Erythroblast (primary cell): ENCODE data around the gene SGK1.
A peak's percentile ranks its signal among the peaks of the same experiment; 100 is the strongest.
"Not testable (repeated sequence)": the region's sequence is repeated elsewhere in the genome, so short reads cannot be mapped to it uniquely, and the experiment has no call there.

Experiments used
- DNase-seq, 2 experiments: peaks; one replicate each; lab custom pipeline; 2025; lab: John Stamatoyannopoulos, UW
- GATA1 ChIP-seq: IDR thresholded peaks from 2 replicates; pipeline ENCODE4 v1.6.1; 2011; ENCODE audit warnings: low read depth, mild to moderate bottlenecking, control low read depth, low read length, moderate library complexity
- POLR2A ChIP-seq: IDR thresholded peaks from 2 replicates; pipeline ENCODE4 v1.6.1; 2011; ENCODE audit warnings: mild to moderate bottlenecking, low read length

SGK1 gene

DNA sequence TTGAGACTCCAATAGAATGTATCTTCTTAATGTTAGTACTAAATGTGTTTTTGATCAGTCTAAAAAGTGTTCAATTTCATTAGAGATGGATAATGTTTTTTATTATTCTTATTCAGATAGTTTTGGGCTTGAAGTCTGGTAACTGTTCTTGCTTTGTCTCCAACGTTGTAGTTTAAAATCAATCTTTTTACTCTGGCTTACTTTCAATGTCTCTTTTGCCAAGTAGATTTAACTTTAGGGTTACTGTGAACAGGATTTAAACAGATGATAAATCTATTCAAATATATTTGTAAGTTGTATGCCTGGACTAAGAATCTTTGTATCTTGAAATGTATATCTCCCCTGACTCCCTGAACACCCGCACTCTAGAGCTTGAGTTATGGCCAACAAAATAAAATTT, 51.1 kb downstream of the SGK1 start:
- no peak for DNase-seq
- TF ChIP-seq POLR2A (no peak), GATA1 (no peak)

DNA sequence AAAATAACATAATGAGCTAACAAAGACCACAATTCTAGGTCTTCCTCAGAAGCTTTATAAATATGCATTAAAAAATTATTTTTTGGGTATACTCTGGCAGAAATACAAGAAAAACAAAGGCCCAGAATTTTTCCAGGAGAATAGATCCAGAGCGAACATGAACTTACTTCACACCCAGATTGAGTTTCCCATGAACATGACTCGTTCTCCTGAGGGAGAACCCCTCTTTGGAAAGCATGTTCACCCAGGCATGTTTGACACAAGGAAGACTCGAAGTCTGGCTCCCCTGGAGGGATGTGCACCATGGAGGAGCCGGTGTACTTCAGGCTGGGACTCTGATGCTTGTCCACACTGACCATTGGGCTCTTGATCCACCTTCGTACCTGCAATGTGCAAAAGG, 56.1 kb downstream of the SGK1 start:
- no peak for DNase-seq
- TF ChIP-seq GATA1: no peak
- TF ChIP-seq POLR2A: no peak

DNA sequence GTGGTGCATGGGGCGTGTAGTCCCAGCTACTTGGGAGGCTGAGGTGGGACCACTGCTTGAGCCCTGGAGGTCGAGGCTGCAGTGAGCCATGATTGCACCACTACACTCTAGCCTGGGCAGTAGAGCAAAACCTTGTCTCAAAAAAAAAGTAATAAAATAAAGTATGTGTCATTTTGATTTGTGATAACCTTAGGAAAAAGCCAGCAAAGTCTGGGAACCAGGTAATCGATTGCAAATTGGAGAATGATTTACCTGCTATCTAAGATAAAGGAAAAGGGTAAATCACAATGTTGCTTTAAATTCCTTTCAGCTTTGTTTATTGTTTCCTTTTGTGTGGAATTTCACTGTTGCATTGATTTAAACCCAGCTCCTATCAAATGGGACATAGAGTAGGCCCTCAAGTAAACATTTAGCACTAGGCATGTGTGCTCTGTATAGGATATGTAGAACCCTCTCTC, 59.0 kb downstream of the SGK1 start:
- TF ChIP-seq POLR2A (no peak), GATA1 (no peak)
- no peak for DNase-seq

DNA sequence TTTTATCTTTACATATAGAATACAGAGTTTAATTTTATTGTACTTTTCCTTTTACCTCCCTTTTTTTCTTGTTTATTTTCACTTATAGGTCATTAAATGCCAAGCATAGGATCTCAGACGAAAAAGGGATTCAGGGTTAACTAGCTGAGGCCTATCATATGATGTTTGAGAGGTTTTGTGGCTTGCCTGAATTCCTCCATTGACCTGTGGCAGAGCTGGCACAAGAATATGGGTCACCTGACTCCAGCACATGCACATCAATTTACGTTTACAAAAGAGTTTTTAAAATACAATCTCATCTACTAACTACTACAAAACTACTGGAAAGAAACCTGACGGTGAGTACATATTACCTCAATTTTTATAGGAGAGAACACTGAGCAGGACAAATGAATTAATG, 60.4 kb downstream of the SGK1 start:
- TF ChIP-seq POLR2A: no peak
- TF ChIP-seq GATA1: no peak
- no peak for DNase-seq

DNA sequence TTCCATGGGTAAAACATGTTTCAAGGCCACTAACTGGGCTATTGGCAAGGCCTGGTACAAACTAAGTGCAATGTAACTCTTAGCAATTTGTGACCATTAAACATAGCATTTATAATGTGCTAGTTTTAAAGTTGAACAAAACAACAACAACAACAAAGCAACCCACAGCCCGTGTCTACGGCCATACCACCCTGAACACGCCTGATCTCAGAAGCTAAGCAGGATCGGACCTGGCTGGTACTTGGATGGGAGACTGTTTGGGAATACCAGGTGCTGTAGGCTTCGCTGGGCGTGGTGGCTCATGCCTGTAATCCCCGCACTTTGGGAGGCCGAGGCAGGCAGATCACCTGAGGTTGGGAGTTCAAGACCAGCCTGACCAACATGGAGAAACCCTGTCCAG, 61.0 kb downstream of the SGK1 start:
- no peak for TF ChIP-seq GATA1
- no peak for TF ChIP-seq POLR2A
- no peak for DNase-seq

DNA sequence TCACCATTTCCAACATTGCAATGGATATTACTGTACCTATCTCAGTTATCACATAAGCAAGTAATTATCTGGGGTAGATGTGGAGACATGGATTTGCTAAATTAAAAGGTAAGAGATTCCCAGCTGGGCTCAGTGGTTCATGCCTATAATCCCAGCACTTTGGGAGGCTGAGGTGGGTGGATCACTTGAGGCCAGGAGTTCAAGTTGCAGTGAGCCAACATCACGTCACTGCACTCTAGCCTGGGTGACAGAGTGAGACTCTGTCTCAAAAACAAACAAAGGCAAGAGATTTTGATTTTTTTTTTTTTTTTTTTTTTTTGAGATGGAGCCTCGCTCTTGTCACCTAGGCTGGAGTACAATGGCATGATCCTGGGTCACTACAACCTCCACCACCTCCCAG, 62.6 kb downstream of the SGK1 start:
- not testable (repeated sequence) for DNase-seq

DNA sequence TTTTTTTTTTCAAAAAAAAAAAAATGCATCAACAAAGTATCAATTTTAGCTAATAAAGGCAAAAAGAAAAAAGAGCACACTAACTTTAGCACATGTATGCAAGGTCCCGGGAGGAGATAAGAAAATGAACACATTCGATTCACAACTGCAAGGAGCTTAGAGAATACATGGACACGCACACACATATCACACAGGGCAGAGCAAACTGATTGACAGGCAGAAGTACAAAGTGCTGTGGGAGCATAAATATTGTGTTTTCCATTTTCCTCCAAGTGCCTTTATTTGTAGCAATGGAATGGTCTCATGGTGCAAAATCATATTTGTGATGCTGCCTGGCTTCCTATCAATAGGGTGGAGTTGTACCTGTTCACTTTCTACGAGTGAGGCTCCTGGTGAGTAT, 63.8 kb downstream of the SGK1 start:
- DNase-seq: no peak
- no peak for TF ChIP-seq POLR2A
- TF ChIP-seq GATA1: no peak

DNA sequence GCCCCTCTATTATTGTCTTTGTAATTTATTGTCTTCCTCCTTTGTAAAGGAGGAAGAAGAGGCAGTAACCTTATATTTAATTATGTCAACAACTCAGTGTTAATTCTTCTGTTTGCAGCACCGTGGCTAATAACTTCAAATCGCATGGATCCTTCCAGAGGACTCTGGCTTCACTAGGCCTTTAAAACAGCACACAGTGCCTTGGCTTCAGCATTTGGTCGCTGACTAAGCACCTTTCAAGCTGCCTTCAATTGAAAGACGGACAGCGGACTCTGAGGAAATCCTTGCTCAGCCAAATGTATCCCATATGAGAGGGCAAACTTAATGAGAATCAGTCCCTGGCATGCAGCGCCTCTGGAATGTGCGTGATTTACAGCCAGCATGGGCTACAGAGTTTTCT, 64.2 kb downstream of the SGK1 start:
- DNase-seq: no peak
- TF ChIP-seq GATA1: no peak
- no peak for TF ChIP-seq POLR2A

DNA sequence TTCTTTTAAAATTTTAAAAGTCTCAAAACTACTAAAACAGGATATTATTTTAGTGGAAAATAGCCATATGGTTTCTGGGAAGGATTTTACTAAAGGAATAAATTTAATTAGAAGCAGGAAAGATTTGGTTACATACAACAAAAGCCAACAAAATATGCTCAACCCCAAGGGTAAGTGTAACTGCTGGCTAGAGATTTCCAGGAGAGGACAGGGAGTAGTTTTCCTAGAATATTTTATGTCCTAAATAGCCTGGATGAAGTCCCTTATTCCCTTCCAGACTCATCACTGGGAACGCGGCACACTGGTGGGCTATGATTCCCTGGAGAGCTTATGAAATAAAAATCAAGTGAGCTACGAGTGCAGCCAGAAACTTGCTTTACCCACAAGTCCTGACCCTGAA, 66.6 kb downstream of the SGK1 start:
- DNase-seq: no peak
- TF ChIP-seq POLR2A (no peak), GATA1 (no peak)

DNA sequence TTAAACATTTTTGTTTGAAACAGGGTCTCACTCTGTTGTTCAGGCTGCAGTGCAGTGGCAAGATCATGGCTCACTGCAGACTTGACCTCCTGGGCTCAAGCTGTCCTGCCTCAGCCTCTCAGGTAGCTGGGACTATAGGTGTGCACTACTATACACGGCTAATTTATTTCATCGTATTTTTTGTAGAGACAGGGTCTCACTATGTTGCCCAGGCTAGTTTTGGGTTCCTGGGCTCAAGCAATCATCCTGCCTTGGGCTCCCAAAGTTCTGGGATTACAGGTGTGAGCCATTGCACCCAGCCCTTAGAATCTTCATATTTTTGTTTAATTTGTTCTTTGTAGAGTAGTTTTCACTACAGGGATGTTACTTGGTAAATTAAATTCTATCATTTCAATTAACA, 67.1 kb downstream of the SGK1 start:
- TF ChIP-seq POLR2A (no peak), GATA1 (no peak)
- no peak for DNase-seq

DNA sequence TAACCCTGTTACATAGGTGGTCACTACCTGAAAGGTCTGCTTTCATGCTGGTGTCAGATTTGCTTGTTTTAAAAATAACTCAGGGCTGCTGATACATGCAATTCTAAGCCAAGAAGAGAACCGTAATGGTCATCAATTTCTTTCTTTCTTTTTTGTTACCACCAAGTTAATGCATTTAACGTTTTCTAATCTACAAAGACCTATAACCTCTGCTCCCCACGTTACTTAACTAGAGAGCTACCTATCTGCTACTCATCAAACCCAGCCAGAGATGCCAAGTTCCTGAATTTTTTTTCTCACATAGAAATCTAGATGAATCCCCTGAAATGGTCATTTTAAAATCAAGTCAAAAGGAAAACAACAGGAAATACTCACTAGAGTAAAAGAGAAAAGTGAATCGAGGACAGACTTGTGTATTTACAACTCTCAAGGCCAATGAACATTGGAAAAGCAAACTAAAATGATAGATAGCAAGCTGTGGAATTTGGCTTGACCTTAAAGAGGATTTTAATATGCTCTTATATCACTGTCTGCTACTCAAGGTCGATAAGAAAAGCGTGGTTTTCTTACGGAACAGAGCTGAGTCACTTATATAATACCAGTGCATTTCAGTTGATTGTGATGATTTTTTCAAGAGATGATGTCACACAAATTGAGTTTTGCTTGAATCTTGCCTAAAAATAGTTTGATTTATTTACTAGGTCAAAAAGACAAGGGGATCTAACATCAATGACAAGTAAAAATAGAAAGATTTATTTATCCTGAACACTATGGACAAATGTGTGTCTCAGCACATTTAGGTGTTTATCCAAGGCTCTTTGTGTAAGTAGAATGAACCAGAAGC, 67.9 kb downstream of the SGK1 start:
- peak; percentile 27 to 36 for DNase-seq
- TF ChIP-seq GATA1: no peak
- TF ChIP-seq POLR2A: no peak

DNA sequence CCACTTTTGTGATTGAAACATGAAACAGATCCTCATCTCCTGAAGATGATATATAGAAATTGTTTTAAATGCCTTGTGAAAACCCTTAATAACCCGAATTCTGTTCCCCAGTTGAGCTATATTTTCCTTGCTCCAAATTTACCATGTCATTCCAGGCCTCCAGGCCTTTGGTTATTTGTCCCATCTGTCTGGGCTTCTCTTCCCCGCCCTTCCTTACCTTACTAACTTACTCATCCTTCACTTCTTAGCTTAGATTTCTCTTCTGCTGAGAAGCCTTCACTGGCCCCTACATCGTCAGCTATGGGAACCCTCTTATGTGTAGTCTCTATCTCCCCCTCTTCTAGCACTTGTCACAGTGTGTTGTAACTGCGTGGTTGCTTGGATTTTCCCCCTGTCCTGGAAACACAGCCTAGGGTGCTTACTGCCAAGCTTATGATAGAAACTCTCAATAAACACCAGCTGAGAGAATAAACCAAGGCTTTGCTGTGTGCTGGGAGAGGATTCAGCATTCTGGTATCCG, 68.6 kb downstream of the SGK1 start:
- TF ChIP-seq GATA1 (no peak), POLR2A (no peak)

DNA sequence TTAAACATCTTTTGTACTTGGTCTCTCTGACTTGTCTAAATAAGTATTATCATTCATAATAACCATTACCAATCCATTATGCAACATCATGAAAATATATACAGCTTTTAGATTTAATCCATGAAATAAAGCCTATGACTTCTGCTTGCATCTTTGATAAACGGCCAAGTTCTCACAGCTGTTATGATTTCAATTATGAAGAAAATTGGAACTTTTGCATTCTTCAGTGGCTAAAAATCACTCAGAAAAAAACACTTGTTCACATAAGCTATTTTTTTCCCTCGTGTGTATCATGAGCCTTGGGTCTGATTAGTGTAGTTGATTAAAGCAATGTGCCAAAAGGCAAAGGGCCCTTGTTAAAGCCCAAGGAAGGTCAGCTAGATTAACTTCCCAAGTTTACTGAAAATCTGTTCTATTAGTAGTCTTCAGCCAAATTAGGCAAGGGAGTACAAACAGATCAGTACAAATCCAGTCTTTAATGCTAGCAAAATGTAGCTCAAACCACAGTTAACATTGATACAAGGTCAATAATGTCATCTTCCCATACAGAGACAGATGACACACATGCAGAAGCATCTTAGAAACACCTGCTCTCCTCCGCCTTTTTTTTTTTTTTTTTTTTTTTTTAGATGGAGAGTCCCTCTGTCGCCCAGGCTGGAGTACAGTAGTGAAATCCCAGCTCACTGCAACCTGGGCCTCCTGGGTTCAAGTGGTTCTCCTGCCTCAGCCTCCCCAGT, 69.9 kb downstream of the SGK1 start:
- no peak for DNase-seq
- no peak for TF ChIP-seq GATA1
- TF ChIP-seq POLR2A: no peak

More for the DNA sequence above, 68.6 kb downstream of the SGK1 start:
- DNase-seq: no peak

DNA sequence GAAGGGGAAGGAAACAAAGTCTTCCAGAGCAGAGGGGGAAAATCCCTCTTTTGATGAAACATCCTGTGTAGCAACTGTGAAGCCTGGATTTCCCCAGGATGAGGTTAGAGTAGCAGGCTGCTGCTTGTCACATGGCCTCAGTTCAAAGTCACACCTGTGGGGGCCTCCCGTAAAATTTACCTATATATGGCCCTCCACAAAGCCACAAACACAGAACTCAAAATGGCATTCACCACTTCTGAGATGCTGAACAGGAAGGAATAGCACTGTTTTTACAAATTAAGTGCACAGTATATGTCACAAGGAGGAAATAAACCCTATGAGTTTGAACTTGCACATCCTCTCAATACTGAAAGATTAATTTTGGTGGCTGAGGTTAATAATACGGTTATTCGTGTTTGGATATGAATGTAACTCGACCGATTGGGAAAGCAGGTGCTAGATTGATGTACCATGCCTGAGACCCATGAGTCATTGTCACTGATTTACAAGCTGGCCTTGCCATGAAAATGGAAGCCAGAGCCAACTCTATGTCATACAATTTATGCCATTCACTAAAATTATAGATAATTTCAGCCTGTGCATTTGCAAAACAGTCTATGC, 70.6 kb downstream of the SGK1 start:
- no peak for TF ChIP-seq POLR2A
- no peak for DNase-seq

DNA sequence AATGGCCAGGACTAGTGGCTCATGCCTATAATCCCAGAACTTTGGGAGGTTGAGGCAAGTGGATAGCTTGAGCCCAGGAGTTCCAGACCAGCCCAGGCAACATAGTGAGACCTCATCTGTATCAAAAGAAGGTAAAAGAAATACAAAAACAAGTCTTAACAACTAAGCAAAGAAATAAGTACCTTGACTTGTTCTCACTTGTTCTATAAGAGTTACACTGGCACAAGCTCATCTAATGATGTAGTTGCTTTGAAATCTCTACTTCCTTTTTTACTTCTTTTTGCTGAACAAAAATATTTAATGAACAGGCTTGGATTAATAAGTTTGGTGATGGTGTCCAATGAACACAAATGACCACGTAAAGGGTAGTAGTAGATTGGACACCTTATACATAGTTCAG, 72.2 kb downstream of the SGK1 start:
- TF ChIP-seq GATA1: no peak
- no peak for TF ChIP-seq POLR2A
- no peak for DNase-seq
